Measurements from ENCODE around the gene SPCS1. TPM values are rescaled to one million over a fixed set of nuclear protein-coding genes. Genes with fewer than 3 reads are reported as not detected.

The SPCS1 gene
- total RNA-seq, 1 experiment from 2014 or later = 151 TPM

DNA sequence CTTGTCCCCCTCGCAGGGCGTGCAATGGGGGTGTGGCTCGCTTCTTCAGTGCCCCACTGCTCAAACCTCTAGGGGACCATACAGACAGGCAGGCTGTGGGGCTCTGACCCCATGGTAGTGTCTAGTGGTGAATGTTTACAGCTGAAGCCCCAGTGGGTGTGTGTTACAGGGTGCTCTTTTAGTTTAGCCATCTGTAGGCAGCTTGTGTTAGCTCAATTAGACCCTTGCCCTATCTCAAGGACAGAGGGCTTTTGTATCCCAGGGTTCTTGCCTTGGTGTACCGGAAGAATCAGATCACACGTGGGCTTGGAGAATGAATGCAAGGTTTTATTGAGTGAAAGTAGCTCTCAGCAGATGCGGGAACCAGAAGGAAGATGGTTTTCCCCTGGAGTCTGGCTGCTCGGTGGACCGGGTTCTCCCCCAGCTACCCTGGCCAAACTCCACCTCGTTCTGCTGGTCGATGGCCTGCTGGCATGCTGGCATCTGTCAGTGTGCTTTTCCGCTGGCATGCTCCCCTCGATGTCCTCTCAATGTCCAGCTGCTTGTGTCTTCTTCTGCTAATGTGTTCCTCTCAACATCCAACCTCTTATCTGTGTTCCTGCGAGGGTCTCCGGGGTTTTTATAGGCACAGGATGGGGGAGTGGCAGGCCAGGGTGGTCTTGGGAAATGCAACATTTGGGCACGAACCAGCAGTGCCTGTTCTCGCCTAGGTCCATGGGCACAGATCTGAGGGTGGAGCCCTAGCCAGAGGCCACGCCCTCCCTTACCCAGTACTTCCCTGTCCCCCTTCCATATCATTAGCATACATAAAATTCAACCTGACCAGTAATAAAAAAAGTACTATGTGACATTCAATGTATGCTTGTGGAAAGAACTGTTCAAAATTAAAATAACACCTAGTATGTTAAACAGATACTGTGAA is 6.6 kb downstream of the SPCS1 start:
- CTCF ChIA-PET = no interaction called here
- no peak for TF ChIP-seq CTCF (IDR thresholded peaks at IDR 0.05; ENCODE audit: unreplicated experiment)
- Mint-ChIP-seq H3K9me3 (ENCODE audit: low read depth, unreplicated experiment) (no peaks in the 10 kb centered on the region), H3K36me3 (ENCODE audit: insufficient read depth, unreplicated experiment) (peaks cover 12% of the 10 kb centered on the region), H3K4me3 (ENCODE audit: low read depth, unreplicated experiment) (no peak overlapping the region), H3K4me1 (ENCODE audit: low read depth, unreplicated experiment) (no peaks in the 10 kb centered on the region), H3K27me3 (ENCODE audit: unreplicated experiment) (no peaks in the 10 kb centered on the region), H3K27ac (ENCODE audit: unreplicated experiment) (no peak overlapping the region)
- no TSS peak for BruUV-seq (replicated peaks)
- no peak for DNase-seq
- intact Hi-C loops (cut with micrococcal nuclease; ENCODE audit: unreplicated experiment) = no loop called here

DNA sequence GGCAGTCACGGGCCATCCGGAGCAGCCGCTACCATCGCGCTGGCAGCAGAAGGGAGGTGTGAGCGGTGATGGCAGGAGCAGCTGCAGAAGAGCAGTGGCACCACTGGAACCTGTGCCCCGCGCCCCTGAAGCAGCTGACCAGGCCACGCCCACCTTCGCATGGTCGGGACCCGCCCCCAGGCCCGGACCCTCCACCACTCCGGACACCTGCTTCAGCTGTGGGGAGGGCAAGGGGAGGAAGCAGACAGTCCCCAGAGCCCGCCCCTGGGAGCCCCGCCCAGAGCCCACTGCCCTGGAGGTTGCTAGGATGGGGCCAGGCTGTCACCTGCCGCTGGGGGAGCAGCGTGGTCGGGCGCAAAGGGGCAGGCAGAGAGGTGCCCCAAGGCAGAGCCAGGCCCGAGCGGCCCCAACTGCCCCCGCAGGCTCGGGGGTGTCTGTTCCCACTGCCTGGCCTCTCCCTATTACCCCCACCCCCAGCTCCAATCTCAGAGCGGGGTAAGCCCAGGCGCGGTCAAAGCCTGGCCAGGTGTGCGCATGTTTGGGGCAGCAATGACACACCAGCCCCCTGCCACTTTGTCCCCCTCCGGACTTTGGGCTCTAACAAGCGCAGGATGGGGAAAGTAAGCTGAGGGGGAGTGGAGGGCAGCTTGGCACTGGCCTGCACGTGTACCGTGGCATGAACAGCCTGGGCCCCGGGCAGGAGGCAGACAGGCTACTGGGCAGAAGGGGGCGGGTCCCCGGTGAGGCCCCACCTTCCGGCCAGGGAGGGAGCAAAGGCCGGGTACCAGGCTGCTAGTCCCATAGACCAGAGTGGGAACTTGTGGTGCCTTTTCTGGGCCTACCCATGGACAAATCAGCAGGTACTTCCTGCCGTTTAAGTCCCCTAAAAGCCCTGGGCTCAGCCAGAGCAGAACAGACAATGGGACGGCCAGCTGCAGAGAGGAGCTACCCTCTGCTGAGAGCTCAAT is 8.7 kb downstream of the SPCS1 start:
- H3K4me1 Mint-ChIP-seq (ENCODE audit: low read depth, unreplicated experiment) = no peaks in the 10 kb centered on the region
- no peak overlapping the region for H3K27ac Mint-ChIP-seq (ENCODE audit: unreplicated experiment)
- no peak for DNase-seq
- CTCF ChIA-PET = no interaction called here
- no peak overlapping the region for H3K4me3 Mint-ChIP-seq (ENCODE audit: low read depth, unreplicated experiment)
- intact Hi-C loops (cut with micrococcal nuclease; ENCODE audit: unreplicated experiment) = no loop called here
- no peaks in the 10 kb centered on the region for H3K27me3 Mint-ChIP-seq (ENCODE audit: unreplicated experiment)
- no peaks in the 10 kb centered on the region for H3K9me3 Mint-ChIP-seq (ENCODE audit: low read depth, unreplicated experiment)
- TF ChIP-seq CTCF (IDR thresholded peaks at IDR 0.05; ENCODE audit: unreplicated experiment) = no peak
- H3K36me3 Mint-ChIP-seq (ENCODE audit: insufficient read depth, unreplicated experiment) = peaks cover 7% of the 10 kb centered on the region
- BruUV-seq (replicated peaks) = no TSS peak

DNA sequence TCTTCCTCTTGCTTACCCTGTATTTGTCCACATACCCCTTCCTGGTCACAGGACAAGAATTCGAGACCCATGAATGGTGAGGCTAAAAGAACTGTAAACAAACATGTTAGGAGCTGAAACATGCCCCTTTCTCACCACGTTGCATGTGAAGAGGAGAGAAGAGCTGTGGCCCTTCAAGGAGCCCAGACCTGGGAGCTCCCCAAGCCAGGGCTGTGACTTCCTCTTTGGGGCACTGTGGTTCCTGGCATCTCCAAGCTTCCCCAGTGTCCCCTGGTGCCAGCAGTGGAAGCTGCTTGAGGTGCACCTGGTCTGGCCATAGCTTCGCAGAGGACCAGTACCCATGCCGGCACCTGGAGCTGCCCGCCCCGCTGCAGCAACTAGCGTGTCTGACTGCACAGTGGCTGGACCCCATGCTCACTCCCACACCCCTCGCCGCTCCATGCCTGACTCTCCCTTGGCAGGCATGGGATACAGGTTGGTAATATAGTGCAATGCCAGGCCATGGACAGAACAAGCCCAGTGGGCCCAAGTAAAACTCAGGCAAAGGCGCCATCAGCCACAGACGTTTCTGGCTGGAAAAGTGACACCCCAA is 9.9 kb downstream of the SPCS1 start:
- intact Hi-C loops (cut with micrococcal nuclease; ENCODE audit: unreplicated experiment) = no loop called here
- Mint-ChIP-seq H3K27me3 (ENCODE audit: unreplicated experiment) (no peaks in the 10 kb centered on the region), H3K4me3 (ENCODE audit: low read depth, unreplicated experiment) (no peak overlapping the region), H3K9me3 (ENCODE audit: low read depth, unreplicated experiment) (no peaks in the 10 kb centered on the region), H3K27ac (ENCODE audit: unreplicated experiment) (no peak overlapping the region), H3K4me1 (ENCODE audit: low read depth, unreplicated experiment) (no peaks in the 10 kb centered on the region), H3K36me3 (ENCODE audit: insufficient read depth, unreplicated experiment) (no peaks in the 10 kb centered on the region)
- BruUV-seq (replicated peaks) = no TSS peak
- no peak for DNase-seq
- CTCF ChIA-PET = no interaction called here
- TF ChIP-seq CTCF (IDR thresholded peaks at IDR 0.05; ENCODE audit: unreplicated experiment) = no peak

- Mint-ChIP-seq H3K4me3 (ENCODE audit: low read depth, unreplicated experiment) (no peak overlapping the region), H3K36me3 (ENCODE audit: insufficient read depth, unreplicated experiment) (no peaks in the 10 kb centered on the region)
- CTCF ChIA-PET = no interaction called here
These were observed 13.7 kb downstream of the SPCS1 start for GRCh38 chr3:52719618-52720017.

More at GRCh38 chr3:52719618-52720017, 13.7 kb downstream of the SPCS1 start:
- intact Hi-C loops (cut with micrococcal nuclease; ENCODE audit: unreplicated experiment) = no loop called here
- no peak for TF ChIP-seq CTCF (IDR thresholded peaks at IDR 0.05; ENCODE audit: unreplicated experiment)
- H3K9me3 Mint-ChIP-seq (ENCODE audit: low read depth, unreplicated experiment) = no peaks in the 10 kb centered on the region
- no peaks in the 10 kb centered on the region for H3K27me3 Mint-ChIP-seq (ENCODE audit: unreplicated experiment)
- no TSS peak for BruUV-seq (replicated peaks)
- DNase-seq = no peak
- peak overlapping the region; percentile 6 for H3K27ac Mint-ChIP-seq (ENCODE audit: unreplicated experiment)
- H3K4me1 Mint-ChIP-seq (ENCODE audit: low read depth, unreplicated experiment) = no peaks in the 10 kb centered on the region
